GM23338 (cell line): ENCODE measurements around the gene EML4. TPM values are rescaled to one million over a fixed set of nuclear protein-coding genes. Genes with fewer than 3 reads are reported as not detected.

Experiments used
- ATAC-seq: fragments of 200-7000 bp; cut with Tn5 transposase; 3 replicates; pipeline ENCODE4 v1.9.1; 2020
- DNase-seq: peaks from one replicate; pipeline ENCODE4 v3.0.0-alpha.2; 2015; ENCODE audit warnings: low spot score
- H2AFZ ChIP-seq: fragments of 200-600 bp; sonication (generic); 2 replicates; pipeline ENCODE4 v1.8.0; 2016; ENCODE audit warnings: antibody characterized with exemption, mild to moderate bottlenecking, moderate library complexity
- H3F3A ChIP-seq: fragments of 200-600 bp; sonication (generic); replicated peaks from 2 replicates; pipeline ENCODE4 v1.8.0; 2017; ENCODE audit warnings: antibody characterized with exemption, mixed run types, low read depth
- H3K27ac ChIP-seq: fragments of 200-600 bp; sonication (generic); 2 replicates; pipeline ENCODE4 v1.6.1; 2016; ENCODE audit warnings: low read depth
- H3K27me3 ChIP-seq: fragments of 200-600 bp; sonication (generic); 2 replicates; pipeline ENCODE4 v1.8.0; 2016; ENCODE audit warnings: mild to moderate bottlenecking, mixed run types, moderate library complexity; ENCODE audit not compliant: insufficient read depth
- H3K36me3 ChIP-seq: fragments of 200-600 bp; sonication (generic); 2 replicates; pipeline ENCODE4 v1.8.0; 2016; ENCODE audit warnings: mild to moderate bottlenecking; ENCODE audit not compliant: insufficient read depth
- H3K4me1 ChIP-seq: fragments of 200-600 bp; sonication (generic); 2 replicates; pipeline ENCODE4 v1.8.0; 2016; ENCODE audit warnings: mild to moderate bottlenecking, moderate library complexity; ENCODE audit not compliant: insufficient read depth
- H3K4me2 ChIP-seq: fragments of 200-600 bp; sonication (generic); 2 replicates; pipeline ENCODE4 v1.7.1; 2017; ENCODE audit warnings: mixed run types
- H3K4me3 ChIP-seq: fragments of 200-600 bp; sonication (generic); 2 replicates; pipeline ENCODE4 v1.6.1; 2016; ENCODE audit warnings: mixed run types
- H3K79me2 ChIP-seq: fragments of 200-600 bp; sonication (generic); replicated peaks from 2 replicates; pipeline ENCODE4 v1.8.0; 2017; ENCODE audit warnings: mild to moderate bottlenecking; ENCODE audit not compliant: insufficient read depth
- H3K9me2 ChIP-seq: fragments of 200-600 bp; sonication (generic); 2 replicates; pipeline ENCODE4 v1.8.0; 2017; ENCODE audit not compliant: insufficient read depth
- H4K20me1 ChIP-seq: fragments of 200-600 bp; sonication (generic); replicated peaks from 2 replicates; pipeline ENCODE4 v1.8.0; 2017; ENCODE audit warnings: mild to moderate bottlenecking; ENCODE audit not compliant: insufficient read depth
- H3K27ac Mint-ChIP-seq: 2 replicates; pipeline ENCODE4 v1.8.0; 2020; ENCODE audit warnings: inconsistent platforms, mild to moderate bottlenecking, moderate library complexity, mixed read lengths
- H3K27me3 Mint-ChIP-seq: 3 replicates; pipeline ENCODE4 v1.8.0; 2022; ENCODE audit warnings: low read depth, mild to moderate bottlenecking, moderate library complexity, mixed read lengths, inconsistent platforms; ENCODE audit not compliant: insufficient read depth, poor library complexity
- H3K36me3 Mint-ChIP-seq: 3 replicates; pipeline ENCODE4 v1.8.0; 2021; ENCODE audit warnings: low read depth, mild to moderate bottlenecking, inconsistent platforms, moderate library complexity, mixed read lengths
- H3K4me1 Mint-ChIP-seq: 3 replicates; pipeline ENCODE4 v1.8.0; 2020; ENCODE audit warnings: mild to moderate bottlenecking, inconsistent platforms, mixed read lengths
- H3K4me3 Mint-ChIP-seq: 3 replicates; pipeline ENCODE4 v1.8.0; 2021; ENCODE audit warnings: moderate library complexity, mild to moderate bottlenecking, inconsistent platforms, mixed read lengths
- H3K9me3 Mint-ChIP-seq: 3 replicates; pipeline ENCODE4 v1.8.0; 2020; ENCODE audit warnings: moderate library complexity, mild to moderate bottlenecking, inconsistent platforms, mixed read lengths
- EZH2 ChIP-seq: fragments of 200-600 bp; sonication (generic); IDR thresholded peaks from one replicate; pipeline ENCODE4 v1.8.0; 2017; ENCODE audit warnings: antibody characterized with exemption, mild to moderate bottlenecking, low read depth; ENCODE audit not compliant: unreplicated experiment
- EZH2phosphoT487 ChIP-seq: fragments of 200-600 bp; sonication (generic); IDR thresholded peaks from one replicate; pipeline ENCODE4 v1.8.1; 2018; ENCODE audit warnings: antibody characterized with exemption; ENCODE audit not compliant: unreplicated experiment
- NANOG ChIP-seq: IDR thresholded peaks from 2 replicates; pipeline ENCODE4 v1.6.1; 2016; ENCODE audit warnings: antibody characterized with exemption, borderline replicate concordance
- ZNF331 ChIP-seq: fragments of 250-450 bp; sonication (Bioruptor Pico); IDR thresholded peaks from 2 replicates; pipeline ENCODE4 v1.5.0; 2020; ENCODE audit warnings: low read depth, mild to moderate bottlenecking, moderate library complexity
- ZNF462 ChIP-seq: fragments of 250-450 bp; sonication (Bioruptor Pico); IDR thresholded peaks from 2 replicates; pipeline ENCODE4 v1.5.0; 2020; ENCODE audit warnings: mild to moderate bottlenecking, moderate library complexity
- polyA plus RNA-seq: library from polyadenylated mRNA; unstranded; fragments of >200 nt; fragmentation: Nextera tagmentation; extraction: Ambion mirVana; gene quantifications from 2 replicates; pipeline ENCODE4 v1.2.1, GENCODE V29; 2016
- total RNA-seq: library from RNA; depleted of rRNA; stranded (reverse); fragments of >200 nt; shearing (Covaris generic); gene quantifications from 2 replicates; pipeline ENCODE4 v1.2.3, GENCODE V29; 2014
- TF ChIP-seq, protein P1 (sequence below): IDR thresholded peaks from 2 replicates; pipeline ENCODE4 v1.6.1; 2016; ENCODE audit warnings: antibody characterized with exemption

Gene EML4
- total and polyA plus RNA-seq, 2 experiments from 2014 or later = 65.3 to 115 TPM

- TF ChIP-seq ZNF462 (CRISPR knock-in tag) (no peak), EZH2phosphoT487 (no peak), ZNF331 (CRISPR knock-in tag) (no peak)
Observed at GRCh38 chr2:42197792-42198191, 28.6 kb downstream of the EML4 start (continued).

GRCh38 chr2:42198466-42198865 is 29.3 kb downstream of the EML4 start:
- Histone ChIP-seq H3K9me2 (no peaks in the 10 kb centered on the region; the same call in 1 of the 2 replicates), H2AFZ (no peak overlapping the region), H3K27me3 (no peaks in the 10 kb centered on the region), H3K4me3 (no peak overlapping the region), H3K79me2 (peaks cover 95% of the 10 kb centered on the region), H3F3A (no peaks in the 10 kb centered on the region), H3K4me2 (no peak overlapping the region), H4K20me1 (peaks cover 29% of the 10 kb centered on the region), H3K27ac (no peak overlapping the region), H3K36me3 (no peaks in the 10 kb centered on the region), H3K4me1 (peaks cover 13% of the 10 kb centered on the region; the same call in 1 of the 2 replicates)
- H3K27ac Mint-ChIP-seq = no peak overlapping the region
- ATAC-seq = no peak
- TF ChIP-seq, protein P1, sequence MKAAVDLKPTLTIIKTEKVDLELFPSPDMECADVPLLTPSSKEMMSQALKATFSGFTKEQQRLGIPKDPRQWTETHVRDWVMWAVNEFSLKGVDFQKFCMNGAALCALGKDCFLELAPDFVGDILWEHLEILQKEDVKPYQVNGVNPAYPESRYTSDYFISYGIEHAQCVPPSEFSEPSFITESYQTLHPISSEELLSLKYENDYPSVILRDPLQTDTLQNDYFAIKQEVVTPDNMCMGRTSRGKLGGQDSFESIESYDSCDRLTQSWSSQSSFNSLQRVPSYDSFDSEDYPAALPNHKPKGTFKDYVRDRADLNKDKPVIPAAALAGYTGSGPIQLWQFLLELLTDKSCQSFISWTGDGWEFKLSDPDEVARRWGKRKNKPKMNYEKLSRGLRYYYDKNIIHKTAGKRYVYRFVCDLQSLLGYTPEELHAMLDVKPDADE = no peak
- TF ChIP-seq ZNF462 (CRISPR knock-in tag) = no peak
- no peak for TF ChIP-seq NANOG
- TF ChIP-seq EZH2 = no peak
- peaks cover 16% of the 10 kb centered on the region for H3K4me1 Mint-ChIP-seq
- H3K36me3 Mint-ChIP-seq = peaks cover 6% of the 10 kb centered on the region; the same call in 2 of the 3 replicates
- no peak for DNase-seq
- H3K9me3 Mint-ChIP-seq = no peaks in the 10 kb centered on the region
- H3K27me3 Mint-ChIP-seq = no peaks in the 10 kb centered on the region
- no peak overlapping the region for H3K4me3 Mint-ChIP-seq
